Vagina (tissue), 2 donors: ENCODE results near the gene TRMT10B.

ENCODE experiments used
- CTCF ChIP-seq, 3 experiments: fragments of 450-650 bp in 2 of 3; fragments of 200-600 bp in 1 of 3; sonication (generic) in 1 of 3; IDR thresholded peaks; one replicate each; pipeline ENCODE4 v1.5.1; 2017 to 2019; ENCODE audit warnings: antibody characterized with exemption in 3 of 3, mild to moderate bottlenecking in 2 of 3, moderate library complexity in 2 of 3
- POLR2AphosphoS5 ChIP-seq, 2 donors: sonication (generic); formaldehyde crosslinking; IDR thresholded peaks; one replicate each; pipeline ENCODE4 v1.9.0; 2017; ENCODE audit warnings: antibody characterized with exemption in 2 of 2, mild to moderate bottlenecking in 2 of 2, low read depth in 1 of 2; ENCODE audit not compliant: insufficient read depth in 1 of 2

- TF ChIP-seq POLR2AphosphoS5 (IDR thresholded peaks at IDR 0.05; ENCODE audit: insufficient read depth in 1 of 2, low read depth in 1 of 2) (no peak), CTCF (IDR thresholded peaks at IDR 0.05) (no peak)
These were observed 58.4 kb downstream of the TRMT10B start for GRCh38 chr9:37811906-37812476.
